Gastroesophageal sphincter (tissue), 4 donors: ENCODE measurements around the gene RTN4RL1. TPM values are rescaled to one million over a fixed set of nuclear protein-coding genes. Genes with fewer than 3 reads are reported as not detected.

Experiments used
- ATAC-seq: fragments of 150-250 bp; one replicate; pipeline ENCODE4 v1.9.1; 2016; ENCODE audit warnings: mild to moderate bottlenecking, moderate library complexity
- H3K27ac ChIP-seq, 4 donors: fragments of 200-600 bp; sonication (generic) in 3 of 4; 1 replicate in 3 of 4; 2 replicates in 1 of 4; pipeline ENCODE4 v1.5.1; 2016 to 2019
- H3K27me3 ChIP-seq: fragments of 200-600 bp; sonication (generic); one replicate; pipeline ENCODE4 v1.5.1; 2019
- H3K36me3 ChIP-seq, 2 donors: fragments of 200-600 bp; sonication (generic); one replicate each; pipeline ENCODE4 v1.5.1; 2019; ENCODE audit warnings: control low read depth in 1 of 2
- H3K4me1 ChIP-seq, 3 donors: fragments of 200-600 bp; sonication (generic); 1 replicate in 2 of 3; 2 replicates in 1 of 3; pipeline ENCODE4 v1.5.1; 2016 to 2019; ENCODE audit warnings: control low read depth in 2 of 3
- H3K4me3 ChIP-seq, 2 donors: fragments of 200-600 bp; sonication (generic); one replicate each; pipeline ENCODE4 v1.5.1; 2019; ENCODE audit warnings: mild to moderate bottlenecking in 1 of 2, moderate library complexity in 1 of 2
- H3K9me3 ChIP-seq, 3 donors: fragments of 200-600 bp; sonication (generic); one replicate each; pipeline ENCODE4 v1.5.1; 2017 to 2019; ENCODE audit warnings: control low read depth in 2 of 3
- CTCF ChIP-seq, 4 experiments: fragments of 200-600 bp in 2 of 4; fragments of 450-650 bp in 2 of 4; sonication (generic) in 1 of 4; IDR thresholded peaks; one replicate each; pipeline ENCODE4 v1.5.1; 2017 to 2019; ENCODE audit warnings: antibody characterized with exemption in 4 of 4, mild to moderate bottlenecking in 2 of 4, moderate library complexity in 2 of 4
- EP300 ChIP-seq: sonication (generic); formaldehyde crosslinking; IDR thresholded peaks from one replicate; pipeline ENCODE4 v1.6.1; 2017; ENCODE audit warnings: antibody characterized with exemption, mild to moderate bottlenecking
- POLR2A ChIP-seq, 2 donors: fragments of 450-650 bp; IDR thresholded peaks; one replicate each; pipeline ENCODE4 v1.6.1; 2017; ENCODE audit warnings: antibody characterized with exemption in 2 of 2, mild to moderate bottlenecking in 2 of 2, moderate library complexity in 1 of 2
- POLR2AphosphoS5 ChIP-seq: sonication (generic); formaldehyde crosslinking; IDR thresholded peaks from one replicate; pipeline ENCODE4 v1.6.1; 2017; ENCODE audit warnings: antibody characterized with exemption
- WGBS, 2 donors: methylation state at CpG; one replicate each; pipeline ENCODE4 v1.1.5; 2018; ENCODE audit warnings: low coverage in 1 of 2; 5-methylcytosine and 5-hydroxymethylcytosine counted together
- total RNA-seq, 4 donors: library from RNA; depleted of rRNA; stranded (reverse); fragments of >200 nt; gene quantifications; one replicate each; pipeline ENCODE4 v1.1.0, GENCODE V29; 2016

The RTN4RL1 gene
- total RNA-seq, 4 donors from 2014 or later = 0.58 to 0.81 (median 0.72) TPM; not detected in 1

- H3K4me3 ChIP-seq = no peak overlapping the region
- H3K27me3 ChIP-seq = peaks cover 77% of the 10 kb centered on the region
- H3K9me3 ChIP-seq = peaks cover 0 to 5% (median 0%) of the 10 kb centered on the region in 3 donors
- 51 to 58% methylated on average over 13 to 15 of the region's 23 CpGs for WGBS, 2 donors
- H3K4me1 ChIP-seq = peaks cover 0 to 12% (median 0%) of the 10 kb centered on the region in 3 donors
- no peak for ATAC-seq
- no peak overlapping the region for H3K27ac ChIP-seq
- no peaks in the 10 kb centered on the region for H3K36me3 ChIP-seq
- no peak for TF ChIP-seq POLR2A (IDR thresholded peaks at IDR 0.05)
- TF ChIP-seq POLR2AphosphoS5 = no peak
- no peak for TF ChIP-seq CTCF (IDR thresholded peaks at IDR 0.05)
- no peak for TF ChIP-seq EP300
Observed at GRCh38 chr17:1972487-1973160, 52.5 kb downstream of the RTN4RL1 start.

GRCh38 chr17:1970843-1971384 lies 54.2 kb downstream of the RTN4RL1 start:
- Histone ChIP-seq H3K36me3 (no peaks in the 10 kb centered on the region), H3K9me3 (peaks cover 0 to 5% (median 0%) of the 10 kb centered on the region in 3 donors), H3K27me3 (peaks cover 66% of the 10 kb centered on the region), H3K4me1 (peaks cover 0 to 5% (median 0%) of the 10 kb centered on the region in 3 donors), H3K27ac (no peak overlapping the region), H3K4me3 (no peak overlapping the region)
- TF ChIP-seq POLR2A (IDR thresholded peaks at IDR 0.05) (no peak), POLR2AphosphoS5 (no peak), CTCF (IDR thresholded peaks at IDR 0.05) (no peak), EP300 (no peak)
- WGBS, 2 donors = 71 to 83% methylated on average over 6 to 12 of the region's 12 CpGs
- ATAC-seq = no peak

GRCh38 chr17:1969712-1970111 lies 55.4 kb downstream of the RTN4RL1 start:
- Histone ChIP-seq H3K9me3 (peaks cover 0 to 5% (median 0%) of the 10 kb centered on the region in 3 donors), H3K4me3 (no peak overlapping the region), H3K27me3 (peaks cover 56% of the 10 kb centered on the region), H3K4me1 (peaks cover 0 to 5% (median 0%) of the 10 kb centered on the region in 3 donors), H3K27ac (no peak overlapping the region), H3K36me3 (no peaks in the 10 kb centered on the region)
- TF ChIP-seq POLR2AphosphoS5 = no peak
- no peak for TF ChIP-seq POLR2A (IDR thresholded peaks at IDR 0.05)
- TF ChIP-seq CTCF (IDR thresholded peaks at IDR 0.05) = no peak
- TF ChIP-seq EP300 = no peak
- 63 to 72% methylated on average over 3 to 5 of the region's 5 CpGs for WGBS, 2 donors
- ATAC-seq = no peak

GRCh38 chr17:1967213-1967612 lies 57.9 kb downstream of the RTN4RL1 start:
- Histone ChIP-seq H3K27me3 (peaks cover 41% of the 10 kb centered on the region), H3K4me3 (no peak overlapping the region), H3K27ac (no peak overlapping the region), H3K9me3 (peaks cover 0 to 5% (median 0%) of the 10 kb centered on the region in 3 donors), H3K4me1 (peaks cover 0 to under 1% (median 0%) of the 10 kb centered on the region in 3 donors), H3K36me3 (no peaks in the 10 kb centered on the region)
- ATAC-seq = no peak
- WGBS, 2 donors = 73 to 78% methylated on average over 3 to 11 of the region's 11 CpGs
- TF ChIP-seq EP300 (no peak), CTCF (IDR thresholded peaks at IDR 0.05) (no peak), POLR2AphosphoS5 (no peak)
